HG02943 (cell line): ENCODE results near the gene ARMC3.
"Not testable (repeated sequence)": the region's sequence is repeated elsewhere in the genome, so short reads cannot be mapped to it uniquely, and the experiment has no call there.

Source experiments
- ATAC-seq: cut with Tn5 transposase; IDR thresholded peaks from one replicate; pipeline ENCODE4 v1.9.1; 2021; ENCODE audit warnings: mild to moderate bottlenecking, low read depth, moderate library complexity; ENCODE audit not compliant: unreplicated experiment

The ARMC3 gene

GRCh38 chr10:22927661-22928403 lies at the start of gene ARMC3:
Gene ARMC3 (plus strand): TSS chr10:22928053. CDS start chr10:22931997, 3,944 bp downstream.
- peak; percentile 66 for ATAC-seq

DNA sequence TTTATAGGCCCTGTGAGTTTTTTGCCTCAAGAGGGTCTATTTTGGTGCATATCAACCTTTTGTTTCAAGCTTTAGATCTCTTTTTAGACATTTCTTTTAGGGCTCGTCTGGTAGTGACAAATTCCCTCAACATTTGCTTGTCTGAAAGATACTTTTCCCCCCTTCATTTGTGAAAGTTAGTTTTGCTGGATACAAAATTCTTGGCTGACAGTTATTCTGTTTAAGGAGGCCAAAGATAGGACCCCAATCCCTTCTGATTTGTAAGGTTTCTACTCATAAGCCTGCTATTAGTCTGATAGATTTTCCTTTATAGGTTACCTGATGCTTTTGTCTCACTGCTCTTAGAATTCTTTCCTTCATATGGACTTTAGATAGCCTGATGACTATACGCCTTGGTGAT lies 36.1 kb upstream of the ARMC3 start:
- no peak for ATAC-seq

DNA sequence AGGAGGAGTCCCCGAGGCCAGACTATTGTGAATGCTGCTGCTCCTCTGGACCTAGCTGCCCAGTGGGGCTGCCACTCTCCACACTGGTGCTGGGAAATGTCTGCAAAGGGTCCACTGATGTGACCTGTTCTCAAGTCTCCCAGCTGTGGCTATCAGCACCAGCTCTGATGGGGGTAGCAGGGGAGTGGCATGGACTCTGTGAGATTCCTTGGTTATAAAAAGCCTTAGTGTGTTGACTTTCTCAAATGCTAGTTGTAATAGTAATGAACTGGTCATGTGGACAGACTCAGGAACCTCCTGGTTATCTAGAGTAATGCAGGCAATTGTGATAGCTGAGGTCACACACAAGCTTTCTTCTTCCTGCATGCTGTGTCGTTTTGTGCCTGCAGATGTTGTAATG lies 34.1 kb upstream of the ARMC3 start:
- no peak for ATAC-seq

DNA sequence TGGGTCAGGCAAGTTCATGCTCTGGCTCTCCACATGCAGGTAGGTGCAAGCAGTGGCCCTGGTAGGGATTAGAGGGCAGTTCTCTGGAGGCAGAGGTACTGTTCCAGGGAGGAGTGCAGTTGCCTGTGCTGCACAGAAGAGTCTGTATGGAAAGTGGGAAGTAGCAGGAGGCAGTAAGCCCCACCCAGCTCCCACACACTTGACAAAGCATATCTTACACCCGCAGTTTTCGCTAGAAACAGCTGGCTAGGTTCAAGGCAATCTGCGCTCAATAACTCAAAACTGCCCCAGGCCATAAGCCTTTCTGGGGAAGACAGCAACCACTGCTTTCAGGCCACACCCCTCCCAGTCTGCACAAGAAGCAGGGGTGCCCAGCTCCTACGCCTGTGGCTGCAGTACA lies 33.1 kb upstream of the ARMC3 start:
- ATAC-seq = no peak

- no peak for ATAC-seq
Measured at GRCh38 chr10:22895252-22895651, 32.6 kb upstream of the ARMC3 start.

DNA sequence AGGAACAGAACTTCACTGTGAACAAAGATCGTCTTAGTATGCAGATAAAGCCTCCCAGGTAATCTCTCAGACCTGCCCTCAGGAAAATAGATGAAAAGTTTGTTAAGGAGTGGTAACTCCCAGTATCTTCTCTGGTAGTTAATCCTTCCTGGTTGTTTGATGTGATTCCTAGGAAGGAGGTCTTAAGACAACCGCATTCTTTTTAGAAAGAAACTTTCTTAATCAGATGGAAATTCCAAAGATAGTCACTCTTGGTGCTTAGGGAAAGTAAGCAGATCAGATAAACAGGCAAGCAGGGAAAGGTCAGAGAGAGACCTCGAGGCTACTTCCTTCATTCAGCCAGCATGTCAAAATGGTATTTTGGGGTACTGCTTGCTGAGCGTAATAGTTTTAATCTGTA lies 30.5 kb upstream of the ARMC3 start:
- ATAC-seq = no peak

DNA sequence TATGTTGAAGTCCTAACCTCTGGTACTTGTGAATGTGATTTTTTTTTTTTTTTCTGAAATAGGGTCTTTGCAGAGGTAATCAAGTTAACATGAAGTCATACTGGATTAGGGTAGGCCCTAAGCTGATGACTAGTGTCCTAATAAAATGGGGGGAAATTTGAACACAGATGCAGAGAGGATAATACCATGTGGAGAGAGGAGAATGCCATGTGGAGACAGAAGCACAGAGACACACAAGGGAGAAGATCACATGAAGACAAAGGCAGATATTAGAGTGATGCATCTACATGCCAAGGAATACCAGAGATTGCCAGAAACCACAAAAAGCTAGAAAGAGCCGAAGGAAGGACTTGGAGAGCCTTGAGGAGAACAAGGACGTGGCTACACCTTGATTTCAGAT lies 28.5 kb upstream of the ARMC3 start:
- ATAC-seq = no peak

DNA sequence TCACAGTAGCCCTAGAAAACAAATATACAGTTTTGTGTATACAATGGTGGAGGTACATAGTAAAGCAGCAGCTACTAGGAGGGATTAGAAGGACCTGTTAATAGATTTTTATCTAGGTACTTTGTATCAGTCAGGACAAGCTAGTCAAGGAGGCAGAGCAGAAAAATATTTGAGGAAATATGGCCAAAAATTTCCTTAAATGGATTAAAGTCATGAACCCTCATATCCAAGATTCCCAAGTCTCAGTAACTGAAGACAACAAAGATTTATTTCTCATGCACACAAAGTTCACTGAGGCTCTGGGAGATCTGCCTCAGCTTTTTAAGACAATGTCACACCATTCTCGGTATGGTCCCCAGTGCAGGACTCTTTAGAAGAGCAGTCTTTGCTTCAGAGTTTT lies 28.1 kb upstream of the ARMC3 start:
- no peak for ATAC-seq

- ATAC-seq = no peak
Measured at GRCh38 chr10:22900841-22901601, 26.8 kb upstream of the ARMC3 start.

GRCh38 chr10:22902147-22902546 lies 25.7 kb upstream of the ARMC3 start:
- not testable (repeated sequence) for ATAC-seq

- ATAC-seq = no peak
Measured at GRCh38 chr10:22903694-22904093, 24.2 kb upstream of the ARMC3 start.

GRCh38 chr10:22906767-22907166 lies 21.1 kb upstream of the ARMC3 start:
- no peak for ATAC-seq

- no peak for ATAC-seq
Measured at GRCh38 chr10:22908837-22909236, 19.0 kb upstream of the ARMC3 start.

DNA sequence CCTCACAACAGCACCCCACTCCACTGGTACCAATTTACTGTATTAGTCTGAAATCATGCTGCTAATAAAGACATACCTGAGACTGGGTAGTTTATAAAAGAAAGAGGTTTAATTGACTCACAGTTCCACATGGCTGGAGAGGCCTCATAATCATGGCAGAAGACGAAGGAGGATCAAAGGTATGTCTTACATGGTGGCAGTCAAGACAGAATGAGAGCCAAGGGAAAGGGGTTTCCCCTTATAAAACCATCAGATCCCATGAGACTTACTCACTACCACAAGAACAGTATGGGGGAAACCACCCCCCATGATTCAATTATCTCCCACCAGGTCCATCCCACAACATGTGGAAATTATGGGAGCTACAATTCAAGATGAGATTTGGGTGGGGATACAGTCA lies 18.2 kb upstream of the ARMC3 start:
- not testable (repeated sequence) for ATAC-seq

DNA sequence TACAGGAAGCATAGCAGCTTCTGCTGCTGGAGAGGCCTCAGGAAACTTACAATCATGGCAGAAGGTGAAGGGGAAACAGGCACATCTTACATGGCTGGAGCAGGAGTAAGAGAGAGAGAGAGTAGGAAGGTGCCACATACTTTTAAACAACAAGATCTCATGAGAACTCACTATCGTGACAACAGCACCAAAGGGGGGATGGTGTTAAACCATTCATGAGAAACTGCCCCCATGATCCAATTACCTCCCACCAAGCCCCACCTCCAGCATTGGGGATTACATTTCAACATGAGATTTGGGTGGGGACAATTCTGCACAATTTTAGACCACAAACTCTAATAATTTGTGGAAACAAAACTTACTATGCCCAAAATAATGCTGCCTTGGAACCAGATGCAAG lies 16.8 kb upstream of the ARMC3 start:
- ATAC-seq = no peak

DNA sequence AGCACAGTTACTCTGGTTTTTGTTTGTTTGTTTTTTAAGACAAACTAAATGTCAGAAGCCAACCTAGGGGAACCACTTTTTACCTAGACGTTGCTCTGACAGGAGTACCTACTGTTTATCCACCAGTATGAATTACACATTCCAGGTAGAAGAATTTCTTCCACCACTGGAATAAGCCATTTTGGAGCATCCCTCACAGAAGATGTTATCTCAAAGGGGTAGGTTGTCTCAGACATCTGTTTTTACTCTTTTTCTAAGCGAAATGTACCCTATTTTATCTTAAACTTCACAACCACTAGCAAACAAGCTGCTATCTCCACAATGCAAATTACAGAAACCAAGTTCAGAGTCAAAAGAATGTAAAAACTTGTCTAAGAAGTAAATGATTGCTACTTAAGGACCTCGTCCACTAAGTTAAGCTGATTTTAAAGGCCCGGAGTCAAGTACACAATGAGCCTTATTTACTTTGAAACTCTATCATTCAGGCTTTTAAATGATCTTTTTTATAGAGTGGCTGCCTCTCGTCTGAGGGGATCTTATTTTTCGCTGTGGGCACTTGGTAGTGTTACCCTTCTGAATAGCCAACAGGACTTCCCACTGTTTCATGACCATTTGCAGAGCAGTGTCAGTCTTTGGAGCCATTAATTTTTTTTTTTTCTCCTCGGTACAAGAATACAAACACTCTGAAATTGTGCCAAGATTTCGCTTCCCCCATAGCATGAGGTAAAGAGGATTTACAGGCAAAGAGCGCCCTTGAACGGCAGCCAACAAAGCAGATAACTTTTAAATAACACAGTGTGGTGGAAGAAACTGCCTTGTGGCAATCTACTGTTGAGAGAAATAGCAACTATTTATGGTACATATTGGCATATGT lies 15.7 kb upstream of the ARMC3 start:
- no peak for ATAC-seq

GRCh38 chr10:22912763-22913384 lies 15.0 kb upstream of the ARMC3 start:
- no peak for ATAC-seq

- ATAC-seq = no peak
Measured at GRCh38 chr10:22913474-22914092, 14.3 kb upstream of the ARMC3 start.

GRCh38 chr10:22915314-22915713 lies 12.5 kb upstream of the ARMC3 start:
- ATAC-seq = no peak

GRCh38 chr10:22925088-22925487 lies 2.8 kb upstream of the ARMC3 start:
- no peak for ATAC-seq
